Spleen (tissue), 11 donors: ENCODE data around the gene WDR7. TPM values are rescaled to one million over a fixed set of nuclear protein-coding genes. Genes with fewer than 3 reads are reported as not detected.

ENCODE experiments used
- DNase-seq: peaks from one replicate; pipeline ENCODE4 v3.0.0-alpha.2; 2020
- H3K27ac ChIP-seq, 8 donors: fragments of 200-600 bp; sonication (generic) in 7 of 8; 1 replicate in 4 of 8; 2 replicates in 4 of 8; pipeline versions ENCODE4 v1.5.0 to v1.8.0; 2016 to 2021; ENCODE audit warnings: inconsistent platforms in 4 of 8, mild to moderate bottlenecking in 4 of 8, moderate library complexity in 1 of 8
- H3K27me3 ChIP-seq, 7 donors: fragments of 200-600 bp; sonication (generic) in 6 of 7; replicated peaks in 1 of 7; 1 replicate in 4 of 7; 2 replicates in 3 of 7; pipeline versions ENCODE4 v1.5.0 to v1.8.0; 2016 to 2021; ENCODE audit warnings: inconsistent platforms in 3 of 7, mild to moderate bottlenecking in 1 of 7
- H3K36me3 ChIP-seq, 6 donors: fragments of 200-600 bp; sonication (generic) in 5 of 6; 1 replicate in 4 of 6; 2 replicates in 2 of 6; pipeline versions ENCODE4 v1.5.0 to v1.8.0; 2016 to 2021; ENCODE audit warnings: inconsistent platforms in 2 of 6
- H3K4me1 ChIP-seq, 6 donors: fragments of 200-600 bp; sonication (generic) in 5 of 6; 1 replicate in 3 of 6; 2 replicates in 3 of 6; pipeline versions ENCODE4 v1.5.0 to v1.8.0; 2016 to 2021; ENCODE audit warnings: inconsistent platforms in 3 of 6
- H3K4me3 ChIP-seq, 8 donors: fragments of 200-600 bp; sonication (generic) in 7 of 8; 1 replicate in 4 of 8; 2 replicates in 4 of 8; pipeline versions ENCODE4 v1.5.0 to v1.8.0; 2016 to 2021; ENCODE audit warnings: inconsistent platforms in 4 of 8, mild to moderate bottlenecking in 4 of 8, moderate library complexity in 2 of 8
- H3K9me3 ChIP-seq, 8 donors: fragments of 200-600 bp; sonication (generic) in 7 of 8; 1 replicate in 4 of 8; 2 replicates in 4 of 8; pipeline versions ENCODE4 v1.5.0 to v1.8.0; 2016 to 2021; ENCODE audit warnings: inconsistent platforms in 4 of 8
- CTCF ChIP-seq, 11 experiments: fragments of 200-600 bp in 7 of 11; fragments of 450-650 bp in 4 of 11; sonication (generic) in 4 of 11; IDR thresholded peaks in 8 of 11; conservative IDR thresholded peaks in 3 of 11; 1 replicate in 7 of 11; 2 replicates in 4 of 11; pipeline versions ENCODE4 v1.4.0 to v1.8.0; 2016 to 2021; ENCODE audit warnings: antibody characterized with exemption in 11 of 11, inconsistent platforms in 4 of 11, mild to moderate bottlenecking in 1 of 11
- POLR2A ChIP-seq, 3 donors: fragments of 450-650 bp; IDR thresholded peaks; one replicate each; pipeline ENCODE4 v1.5.1; 2017; ENCODE audit warnings: antibody characterized with exemption in 3 of 3, mild to moderate bottlenecking in 1 of 3
- POLR2AphosphoS5 ChIP-seq, 3 donors: sonication (generic); formaldehyde crosslinking; IDR thresholded peaks; one replicate each; pipeline ENCODE4 v1.5.1; 2017; ENCODE audit warnings: antibody characterized with exemption in 3 of 3
- WGBS, 5 donors: extraction: QIAGEN DNeasy Blood & Tissue Kit in 3 of 5; methylation state at CpG; one replicate each; pipeline versions ENCODE4 v1.1.5 to v1.1.7; 2013 to 2018; 5-methylcytosine and 5-hydroxymethylcytosine counted together
- intact Hi-C: fragments of 100-400 bp; cut with DNase I; formaldehyde crosslinking; loops from one replicate; pipeline ENCODE4 v1.15.0; 2023; ENCODE audit warnings: low total_unique reads
- polyA plus RNA-seq, 3 donors: library from polyadenylated mRNA; stranded (reverse); fragments of 200-250 nt; gene quantifications; one replicate each; pipeline ENCODE4 v1.2.1, GENCODE V29; 2013
- total RNA-seq, 7 donors: library from RNA; depleted of rRNA in 3 of 7; stranded (reverse); fragments of >200 nt in 3 of 7; fragmentation: NEBNext Ultra II Directional in 4 of 7; extraction: Animal tissue kit (Norgen Biotek cat#: 25700) in 4 of 7; gene quantifications; one replicate each; pipeline versions ENCODE4 v1.1.0 to v1.2.1, GENCODE V29; 2016 to 2021
- donor health status: healthy with polysubstance abuse.
- donor health status: DM: no; HTN: no; CAD: no; lungs with moderate emphysema.
- donor health status: DM: no; HTN: no; CAD: no.
- donor health status: Bipolar disorder and iron deficiency.
- donor health status: healthy.
- donor health status: DM: no; HTN: no; CAD: no.
- donor health status: DM: yes; HTN: yes; CAD: no.

WDR7 gene
- total and polyA plus RNA-seq, 10 donors, result 2.8 to 55.9 (median 42.8) TPM

- WGBS, 5 donors, result 88 to 100% (median 92%) methylated on average over 1 of the region's 1 CpG
- intact Hi-C loops, result no loop called here
- Histone ChIP-seq H3K27ac (no peak overlapping the region), H3K4me3 (no peak overlapping the region), H3K9me3 (peaks cover 0 to 6% (median 0%) of the 10 kb centered on the region in 8 donors), H3K36me3 (peaks cover 0 to 27% (median 2%) of the 10 kb centered on the region in 6 donors), H3K27me3 (no peaks in the 10 kb centered on the region), H3K4me1 (peaks cover 0 to 6% (median 0%) of the 10 kb centered on the region in 6 donors)
- TF ChIP-seq POLR2A (IDR thresholded peaks at IDR 0.05) (no peak), CTCF (IDR thresholded peaks at IDR 0.05 in 8 of 11, conservative IDR thresholded peaks at IDR 0.05 in 3 of 11) (no peak), POLR2AphosphoS5 (IDR thresholded peaks at IDR 0.05) (no peak)
- DNase-seq, result no peak
Observed at GRCh38 chr18:56823986-56824565, 172.9 kb downstream of the WDR7 start.

GRCh38 chr18:56825321-56825720 lies 174.2 kb downstream of the WDR7 start:
- no peaks in the 10 kb centered on the region for H3K27me3 ChIP-seq
- no peak overlapping the region for H3K4me3 ChIP-seq
- TF ChIP-seq CTCF (IDR thresholded peaks at IDR 0.05 in 8 of 11, conservative IDR thresholded peaks at IDR 0.05 in 3 of 11), result no peak
- no peak for TF ChIP-seq POLR2A (IDR thresholded peaks at IDR 0.05)
- no peak for TF ChIP-seq POLR2AphosphoS5 (IDR thresholded peaks at IDR 0.05)
- intact Hi-C loops, result no loop called here
- peaks cover 0 to 23% (median 2%) of the 10 kb centered on the region in 6 donors for H3K36me3 ChIP-seq
- no peak for DNase-seq
- peaks cover 0 to 6% (median 0%) of the 10 kb centered on the region in 8 donors for H3K9me3 ChIP-seq
- peaks cover 0 to 6% (median 0%) of the 10 kb centered on the region in 6 donors for H3K4me1 ChIP-seq
- H3K27ac ChIP-seq, result peak overlapping the region in 4 of 8 donors; percentile 18 to 49 (median 34)
- WGBS, 5 donors, result 25 to 50% (median 35%) methylated on average over 1 of the region's 1 CpG

GRCh38 chr18:56825878-56826277 lies 174.7 kb downstream of the WDR7 start:
- WGBS, 5 donors, result 49 to 71% (median 60%) methylated on average over 2 of the region's 2 CpGs

More at GRCh38 chr18:56825878-56826277, 174.7 kb downstream of the WDR7 start:
- Histone ChIP-seq H3K27me3 (no peaks in the 10 kb centered on the region), H3K4me1 (peaks cover 0 to 6% (median 0%) of the 10 kb centered on the region in 6 donors), H3K36me3 (peaks cover 0 to 23% (median 2%) of the 10 kb centered on the region in 6 donors), H3K4me3 (no peak overlapping the region), H3K27ac (peak overlapping the region in 4 of 8 donors; percentile 18 to 49 (median 34)), H3K9me3 (peaks cover 0 to 6% (median 0%) of the 10 kb centered on the region in 8 donors)
- intact Hi-C loops, result no loop called here
- TF ChIP-seq POLR2AphosphoS5 (IDR thresholded peaks at IDR 0.05), result no peak
- no peak for TF ChIP-seq POLR2A (IDR thresholded peaks at IDR 0.05)
- TF ChIP-seq CTCF (IDR thresholded peaks at IDR 0.05 in 8 of 11, conservative IDR thresholded peaks at IDR 0.05 in 3 of 11), result no peak
- no peak for DNase-seq
